ENCODE results near the gene STIL. TPM values are rescaled to one million over a fixed set of nuclear protein-coding genes. Genes with fewer than 3 reads are reported as not detected.
A peak's percentile ranks its signal among the peaks of the same experiment; 100 is the strongest.
"Not testable (repeated sequence)": the region's sequence is repeated elsewhere in the genome, so short reads cannot be mapped to it uniquely, and the experiment has no call there.

The STIL gene
- polyA plus RNA-seq (ENCODE audit: low read depth in 6 of 6), result 1 to 10 TPM in 1 of 6 donors, under 1 TPM in 4, not detected in 1; 0.12 to 1.2 (median 0.85) TPM

- DNase-seq, result peak; percentile 95
- Mint-ChIP-seq H3K4me3 (peak within 1 kb of the TSS; percentile 87 to 99 (median 97)), H3K27ac (peak within 1 kb of the TSS; percentile 93 to 99 (median 98)), H3K27me3 (no peaks in the 10 kb centered on the region), H3K36me3 (no peaks in the 10 kb centered on the region), H3K4me1 (peaks cover 8 to 17% (median 10%) of the 10 kb centered on the region in 3 donors), H3K9me3 (no peaks in the 10 kb centered on the region)
- peak; percentile 95 to 96 for ATAC-seq (ENCODE audit: low read depth in 2 of 2)
These were observed at the start of gene STIL for GRCh38 chr1:47313915-47314664. Gene STIL (minus strand): TSS chr1:47314147. CDS start chr1:47310319, 3,828 bp downstream.

DNA sequence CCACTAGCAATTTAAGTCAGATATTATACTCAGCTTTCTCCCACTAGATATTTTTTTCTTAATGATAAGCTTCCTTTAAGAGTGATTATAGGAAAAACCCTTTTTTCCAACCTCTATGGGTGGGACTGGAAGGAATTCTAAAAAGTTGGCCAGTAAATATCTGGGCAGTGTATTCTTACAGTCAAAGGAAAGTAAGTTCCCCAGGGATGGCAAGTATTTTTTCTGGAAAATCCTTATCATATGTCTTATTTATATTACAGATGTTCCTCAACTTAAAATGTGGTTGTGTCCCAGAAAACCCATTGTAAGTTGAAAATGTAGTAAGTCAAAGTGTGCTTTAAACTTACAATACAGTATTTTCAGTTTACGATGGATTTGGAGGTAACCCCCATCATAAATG is 48.9 kb upstream of the STIL start:
- H3K9me3 Mint-ChIP-seq, result no peaks in the 10 kb centered on the region

DNA sequence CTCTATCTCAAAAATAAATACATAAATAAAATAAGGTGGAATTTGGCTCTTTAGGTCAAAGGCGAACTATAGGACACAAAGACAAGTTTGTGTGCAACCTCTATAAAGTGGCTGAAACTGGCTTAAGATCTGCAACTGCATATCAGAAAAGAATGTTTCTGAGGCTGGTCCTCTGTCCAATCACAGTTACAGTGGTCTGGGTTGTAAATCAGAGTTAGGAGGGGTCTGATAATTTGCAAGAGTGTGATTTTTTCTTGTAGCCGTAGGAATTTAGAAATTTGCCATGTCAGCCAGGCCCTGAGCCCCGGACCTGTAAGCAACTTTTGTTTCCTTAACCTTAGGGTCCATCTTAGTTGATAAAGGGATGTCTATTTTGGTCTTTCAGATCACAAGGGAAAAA is 47.4 kb upstream of the STIL start:
- Mint-ChIP-seq H3K27me3 (no peaks in the 10 kb centered on the region), H3K4me3 (no peak overlapping the region), H3K27ac (peak overlapping the region in 2 of 6 donors; percentile 54 to 81), H3K4me1 (peaks cover 0 to 14% (median 5%) of the 10 kb centered on the region in 3 donors), H3K9me3 (no peaks in the 10 kb centered on the region), H3K36me3 (peaks cover 0 to 6% of the 10 kb centered on the region in 2 donors)
- no peak for DNase-seq
- no peak for ATAC-seq (ENCODE audit: low read depth in 2 of 2)

More for the DNA sequence above, 48.9 kb upstream of the STIL start:
- Mint-ChIP-seq H3K4me3 (no peak overlapping the region), H3K36me3 (peaks cover 0 to 6% of the 10 kb centered on the region in 2 donors), H3K27me3 (no peaks in the 10 kb centered on the region), H3K4me1 (peaks cover 0 to 14% (median 2%) of the 10 kb centered on the region in 3 donors), H3K27ac (no peak overlapping the region)
- ATAC-seq (ENCODE audit: low read depth in 2 of 2) (no peak), DNase-seq (no peak)

GRCh38 chr1:47351305-47351704 is 37.4 kb upstream of the STIL start:
- Mint-ChIP-seq H3K27me3 (no peaks in the 10 kb centered on the region), H3K36me3 (peaks cover 0 to 8% of the 10 kb centered on the region in 2 donors), H3K27ac (peak overlapping the region in 2 of 6 donors; percentile 22 to 60), H3K4me3 (no peak overlapping the region), H3K4me1 (peaks cover 15 to 27% (median 25%) of the 10 kb centered on the region in 3 donors), H3K9me3 (no peaks in the 10 kb centered on the region)
- ATAC-seq (ENCODE audit: low read depth in 2 of 2) (no peak), DNase-seq (no peak)

DNA sequence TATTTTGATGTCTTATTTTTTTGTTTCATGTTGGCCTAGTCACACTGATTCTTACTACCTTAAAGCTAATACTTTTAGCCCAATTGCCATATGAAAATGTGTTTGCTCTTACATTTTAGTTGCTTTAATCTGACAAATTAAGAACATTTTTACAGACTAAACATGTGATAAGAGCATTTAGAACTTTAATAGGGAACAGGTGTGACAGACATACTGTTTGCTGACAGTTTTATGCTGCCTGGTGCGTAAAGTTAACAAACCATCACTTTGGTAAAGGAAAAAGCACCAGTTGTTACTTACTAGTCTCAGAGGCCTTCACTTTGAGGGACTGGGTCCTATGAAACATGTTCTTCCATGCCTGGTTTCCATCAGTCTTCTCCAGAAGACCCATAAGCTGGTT is 34.3 kb upstream of the STIL start:
- Mint-ChIP-seq H3K4me1 (peaks cover 15 to 19% (median 17%) of the 10 kb centered on the region in 3 donors), H3K27me3 (no peaks in the 10 kb centered on the region), H3K4me3 (no peak overlapping the region), H3K36me3 (peaks cover 0 to 8% of the 10 kb centered on the region in 2 donors), H3K27ac (no peak overlapping the region), H3K9me3 (no peaks in the 10 kb centered on the region)
- ATAC-seq (ENCODE audit: low read depth in 2 of 2) (no peak), DNase-seq (no peak)

DNA sequence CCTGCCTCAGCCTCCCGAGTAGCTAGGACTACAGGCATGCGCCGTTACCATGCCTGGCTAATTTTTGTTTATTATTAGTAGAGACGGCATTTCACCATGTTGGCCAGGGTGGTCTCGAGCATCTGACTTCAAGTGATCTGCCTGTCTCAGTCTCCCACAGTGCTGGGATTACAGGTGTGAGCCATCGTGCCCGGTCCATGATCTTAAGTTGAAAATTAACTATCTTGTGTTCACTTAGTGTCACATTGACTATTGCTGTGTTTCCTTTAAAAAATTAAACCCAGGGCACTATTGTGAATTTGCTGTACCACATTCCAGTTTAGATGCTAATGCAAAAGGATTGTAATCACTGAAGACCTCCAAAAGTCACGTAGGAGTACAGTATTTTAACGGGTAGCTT is 33.8 kb upstream of the STIL start:
- H3K4me3 Mint-ChIP-seq, result no peak overlapping the region
- no peak overlapping the region for H3K27ac Mint-ChIP-seq
- no peaks in the 10 kb centered on the region for H3K9me3 Mint-ChIP-seq
- ATAC-seq (ENCODE audit: low read depth in 2 of 2), result no peak
- H3K27me3 Mint-ChIP-seq, result no peaks in the 10 kb centered on the region
- no peak for DNase-seq
- H3K4me1 Mint-ChIP-seq, result peaks cover 15 to 19% (median 17%) of the 10 kb centered on the region in 3 donors
- H3K36me3 Mint-ChIP-seq, result peaks cover 0 to 8% of the 10 kb centered on the region in 2 donors

- H3K4me1 Mint-ChIP-seq, result peaks cover 12 to 19% (median 17%) of the 10 kb centered on the region in 3 donors
- peak overlapping the region in 1 of 6 donors; percentile 87 for H3K27ac Mint-ChIP-seq
These were observed 33.0 kb upstream of the STIL start for GRCh38 chr1:47346979-47347378.

GRCh38 chr1:47340227-47340626 is 26.3 kb upstream of the STIL start:
- ATAC-seq (ENCODE audit: low read depth in 2 of 2), result no peak
- Mint-ChIP-seq H3K4me1 (peaks cover 12 to 19% (median 16%) of the 10 kb centered on the region in 3 donors), H3K9me3 (no peaks in the 10 kb centered on the region), H3K36me3 (no peaks in the 10 kb centered on the region), H3K27me3 (no peaks in the 10 kb centered on the region), H3K27ac (no peak overlapping the region), H3K4me3 (peak overlapping the region in 1 of 8 donors; percentile 38)
- no peak for DNase-seq

More at GRCh38 chr1:47346979-47347378, 33.0 kb upstream of the STIL start:
- peak overlapping the region in 1 of 8 donors; percentile 60 for H3K4me3 Mint-ChIP-seq
- DNase-seq; H3K9me3 Mint-ChIP-seq; H3K36me3 Mint-ChIP-seq; H3K27me3 Mint-ChIP-seq; ATAC-seq (ENCODE audit: low read depth in 2 of 2): not testable (repeated sequence)

- no peak overlapping the region for H3K4me3 Mint-ChIP-seq
- no peaks in the 10 kb centered on the region for H3K9me3 Mint-ChIP-seq
- H3K36me3 Mint-ChIP-seq, result no peaks in the 10 kb centered on the region
- DNase-seq, result no peak
- peak overlapping the region in 2 of 6 donors; percentile 27 to 44 for H3K27ac Mint-ChIP-seq
- ATAC-seq (ENCODE audit: low read depth in 2 of 2), result no peak
- no peaks in the 10 kb centered on the region for H3K27me3 Mint-ChIP-seq
- H3K4me1 Mint-ChIP-seq, result peaks cover 20 to 27% (median 26%) of the 10 kb centered on the region in 3 donors
These were observed 24.5 kb upstream of the STIL start for GRCh38 chr1:47338249-47339077.

DNA sequence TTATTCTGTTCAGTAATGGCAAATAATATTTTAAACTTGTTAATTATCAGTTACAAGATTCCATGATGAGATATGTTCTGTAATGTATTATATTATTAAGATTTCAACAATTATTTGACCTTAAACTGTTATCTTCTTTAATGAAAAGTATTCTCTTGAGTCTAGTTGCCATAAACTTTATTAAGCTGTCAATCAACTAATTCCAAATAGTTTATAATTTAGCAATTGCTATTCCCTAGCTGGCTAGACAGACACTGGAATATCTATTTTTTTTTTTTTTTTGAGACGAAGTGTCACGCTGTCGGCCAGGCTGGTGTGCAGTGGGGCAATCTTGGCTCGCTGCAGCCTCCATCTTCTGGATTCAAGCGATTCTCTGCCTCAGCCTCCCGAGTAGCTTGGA is 23.4 kb upstream of the STIL start:
- no peaks in the 10 kb centered on the region for H3K9me3 Mint-ChIP-seq
- H3K4me1 Mint-ChIP-seq, result peaks cover 20 to 27% (median 26%) of the 10 kb centered on the region in 3 donors
- no peaks in the 10 kb centered on the region for H3K27me3 Mint-ChIP-seq
- DNase-seq, result no peak
- ATAC-seq (ENCODE audit: low read depth in 2 of 2), result no peak
- no peak overlapping the region for H3K27ac Mint-ChIP-seq
- no peak overlapping the region for H3K4me3 Mint-ChIP-seq
- H3K36me3 Mint-ChIP-seq, result no peaks in the 10 kb centered on the region

- ATAC-seq (ENCODE audit: low read depth in 2 of 2), result no peak
- Mint-ChIP-seq H3K4me1 (peaks cover 21 to 27% (median 25%) of the 10 kb centered on the region in 3 donors), H3K36me3 (no peaks in the 10 kb centered on the region), H3K27me3 (no peaks in the 10 kb centered on the region), H3K27ac (peak overlapping the region in 4 of 6 donors; percentile 82 to 96 (median 92)), H3K9me3 (no peaks in the 10 kb centered on the region), H3K4me3 (peak overlapping the region in 4 of 8 donors; percentile 90 to 98 (median 94))
- no peak for DNase-seq
These were observed 21.0 kb upstream of the STIL start for GRCh38 chr1:47334765-47335435.

GRCh38 chr1:47333922-47334764 is 20.2 kb upstream of the STIL start:
- Mint-ChIP-seq H3K4me1 (peaks cover 21 to 27% (median 23%) of the 10 kb centered on the region in 3 donors), H3K4me3 (peak overlapping the region in 4 of 8 donors; percentile 90 to 98 (median 94)), H3K27me3 (no peaks in the 10 kb centered on the region), H3K9me3 (no peaks in the 10 kb centered on the region), H3K36me3 (no peaks in the 10 kb centered on the region), H3K27ac (peak overlapping the region in 5 of 6 donors; percentile 54 to 96 (median 91))
- ATAC-seq (ENCODE audit: low read depth in 2 of 2) (peak; percentile 89 to 90), DNase-seq (peak; percentile 80)
